HCT116 (cell line): ENCODE data around the gene TWF2. TPM values are rescaled to one million over a fixed set of nuclear protein-coding genes. Genes with fewer than 3 reads are reported as not detected.

Experiments used
- ATAC-seq: fragments of 200-7000 bp; cut with Tn5 transposase; 2 replicates; pipeline ENCODE4 v1.9.1; 2020; ENCODE audit warnings: mild to moderate bottlenecking, moderate library complexity
- BruUV-seq: library from RNA; stranded (reverse); fragments of 400-500 nt; replicated peaks from 2 replicates; lab custom pipeline; 2021; lab: Mats Ljungman, UMichigan
- CTCF ChIA-PET: fragments of 300-600 bp; sonication (Branson Sonifier 250); formaldehyde crosslinking; loops from one replicate; lab custom pipeline; 2021; ENCODE audit warnings: antibody characterized with exemption; lab: Charles Lee
- POLR2A ChIA-PET: fragments of 300-600, 350-600 bp; sonication (Branson Sonifier 250); formaldehyde crosslinking; loops from one replicate; lab custom pipeline; 2021; ENCODE audit warnings: antibody characterized with exemption; lab: Charles Lee
- RAD21 ChIA-PET, 2 experiments: fragments of 300-600 bp; sonication (Branson Sonifier 250); formaldehyde crosslinking; loops; one replicate each; lab custom pipeline; 2023; ENCODE audit warnings: low total read pairs in 2 of 2; ENCODE audit not compliant: uncharacterized antibody in 2 of 2, unreplicated experiment in 2 of 2, low non-redundant PET in 1 of 2; lab: Charles Lee
- DNase-seq: peaks from one replicate; pipeline ENCODE4 v3.0.0-alpha.2; 2010; ENCODE audit warnings: low read depth, low spot score
- H2AFZ ChIP-seq: fragments of 200-600 bp; shearing (Covaris generic), sonication (generic); 2 replicates; pipeline ENCODE4 v1.6.1; 2017; ENCODE audit warnings: low read depth, mixed run types, mixed read lengths, antibody characterized with exemption, low read length; ENCODE audit not compliant: poor library complexity, severe bottlenecking
- H3K27ac ChIP-seq: 2 replicates; pipeline ENCODE4 v1.5.1; 2012; ENCODE audit warnings: low read depth, low read length
- H3K27me3 ChIP-seq: fragments of 200-600 bp; sonication (generic); 2 replicates; pipeline ENCODE4 v1.6.1; 2016; ENCODE audit warnings: mixed run types, low read length, mixed read lengths; ENCODE audit not compliant: insufficient read depth
- H3K36me3 ChIP-seq, 2 experiments: fragments of 200-500 bp in 1 of 2; fragments of 200-600 bp in 1 of 2; sonication (Bioruptor generic) in 1 of 2; sonication (generic) in 1 of 2; 2 replicates each; pipeline versions ENCODE4 v1.5.1 to v1.6.1; 2014 to 2016; ENCODE audit warnings: low read length in 2 of 2, inconsistent platforms in 1 of 2, mixed read lengths in 1 of 2, mixed run types in 1 of 2; ENCODE audit not compliant: insufficient read depth in 2 of 2, control insufficient read depth in 1 of 2
- H3K4me1 ChIP-seq, 2 experiments: fragments of 200-600 bp in 1 of 2; sonication (generic) in 1 of 2; 2 replicates each; pipeline versions ENCODE4 v1.5.1 to v1.6.1; 2012 to 2017; ENCODE audit warnings: low read length in 2 of 2, inconsistent platforms in 1 of 2, mild to moderate bottlenecking in 1 of 2, mixed read lengths in 1 of 2, mixed run types in 1 of 2, moderate library complexity in 1 of 2; ENCODE audit not compliant: insufficient read depth in 2 of 2, control insufficient read depth in 1 of 2
- H3K4me2 ChIP-seq: fragments of 200-600 bp; sonication (generic); 2 replicates; pipeline ENCODE4 v1.6.1; 2017; ENCODE audit warnings: mixed run types, low read length, mixed read lengths
- H3K4me3 ChIP-seq, 2 experiments: fragments of 200-600 bp in 1 of 2; sonication (generic) in 1 of 2; replicated peaks in 1 of 2; 2 replicates each; pipeline ENCODE4 v1.5.1; 2011 to 2016; ENCODE audit warnings: low read length in 2 of 2, control low read depth in 1 of 2, low read depth in 1 of 2, mild to moderate bottlenecking in 1 of 2, mixed read lengths in 1 of 2, mixed run types in 1 of 2
- H3K79me2 ChIP-seq: fragments of 200-600 bp; sonication (generic); 2 replicates; pipeline ENCODE4 v1.6.1; 2017; ENCODE audit warnings: mild to moderate bottlenecking, mixed run types, low read length, moderate library complexity, mixed read lengths; ENCODE audit not compliant: insufficient read depth
- H3K9ac ChIP-seq: fragments of 200-600 bp; sonication (generic); 2 replicates; pipeline ENCODE4 v1.6.1; 2016; ENCODE audit warnings: low read length, mixed read lengths
- H3K9me2 ChIP-seq: fragments of 200-600 bp; sonication (generic), shearing (Covaris generic); 2 replicates; pipeline ENCODE4 v1.6.1; 2017; ENCODE audit warnings: mixed run types, mild to moderate bottlenecking, moderate library complexity; ENCODE audit not compliant: insufficient read depth
- H3K9me3 ChIP-seq, 2 experiments: fragments of 200-500 bp in 1 of 2; fragments of 200-600 bp in 1 of 2; sonication (Bioruptor generic) in 1 of 2; sonication (generic) in 1 of 2; 2 replicates each; pipeline ENCODE4 v1.6.1; 2014 to 2017; ENCODE audit warnings: low read length in 2 of 2, mixed read lengths in 2 of 2, inconsistent platforms in 1 of 2, low read depth in 1 of 2, mild to moderate bottlenecking in 1 of 2, mixed run types in 1 of 2, moderate library complexity in 1 of 2; ENCODE audit not compliant: control insufficient read depth in 1 of 2, insufficient read depth in 1 of 2
- H4K20me1 ChIP-seq: fragments of 200-600 bp; sonication (generic), shearing (Covaris generic); 2 replicates; pipeline ENCODE4 v1.6.1; 2017; ENCODE audit warnings: mixed run types, mild to moderate bottlenecking, moderate library complexity; ENCODE audit not compliant: insufficient read depth
- ATF3 ChIP-seq: IDR thresholded peaks from 2 replicates; pipeline ENCODE4 v1.6.1; 2012
- CEBPB ChIP-seq: IDR thresholded peaks from 2 replicates; pipeline ENCODE4 v1.6.1; 2012; ENCODE audit warnings: low read depth
- EGR1 ChIP-seq: IDR thresholded peaks from 2 replicates; pipeline ENCODE4 v1.6.1; 2012; ENCODE audit warnings: low read depth
- EZH2 ChIP-seq: fragments of 200-600 bp; sonication (generic); IDR thresholded peaks from 2 replicates; pipeline ENCODE4 v1.6.1; 2017; ENCODE audit warnings: antibody characterized with exemption, mixed run types
- MAX ChIP-seq: IDR thresholded peaks from 2 replicates; pipeline ENCODE4 v1.6.1; 2012
- POLR2A ChIP-seq: IDR thresholded peaks from 2 replicates; pipeline ENCODE4 v1.7.0; 2011; ENCODE audit warnings: borderline replicate concordance; ENCODE audit not compliant: insufficient read depth, insufficient read length; ENCODE audit errors: extremely low read depth
- POLR2AphosphoS5 ChIP-seq: IDR thresholded peaks from 2 replicates; pipeline ENCODE4 v1.6.1; 2011; ENCODE audit warnings: mild to moderate bottlenecking, low read depth, low read length, moderate library complexity
- RAD21 ChIP-seq: IDR thresholded peaks from 2 replicates; pipeline ENCODE4 v1.6.1; 2012; ENCODE audit warnings: low read depth, mild to moderate bottlenecking
- SRF ChIP-seq: IDR thresholded peaks from 2 replicates; pipeline ENCODE4 v1.6.1; 2012; ENCODE audit warnings: low read depth
- YY1 ChIP-seq: IDR thresholded peaks from 2 replicates; pipeline ENCODE4 v1.6.1; 2011; ENCODE audit warnings: low read length, low read depth, moderate library complexity, mild to moderate bottlenecking; ENCODE audit not compliant: insufficient replicate concordance; ENCODE audit errors: extremely low read depth
- ZFX ChIP-seq: fragments of 450-650 bp; IDR thresholded peaks from 2 replicates; pipeline ENCODE4 v1.6.1; 2017
- ZNF274 ChIP-seq: fragments of 200-500 bp; sonication (Bioruptor generic); IDR thresholded peaks from 2 replicates; pipeline ENCODE4 v1.6.1; 2014; ENCODE audit warnings: mild to moderate bottlenecking, low read depth, low read length, inconsistent platforms
- intact Hi-C: fragments of 100-400 bp; cut with micrococcal nuclease; formaldehyde crosslinking; loops from 2 replicates; pipeline ENCODE4 v1.10.0; 2022
- total RNA-seq: library from RNA; stranded (reverse); gene quantifications from one replicate; pipeline ENCODE4 v1.2.1, GENCODE V29; 2021; ENCODE audit not compliant: unreplicated experiment

The TWF2 gene
- total RNA-seq, 1 experiment from 2014 or later, result 100 TPM

GRCh38 chr3:52218026-52218425 is 20.9 kb downstream of the TWF2 start:
- no peaks in the 10 kb centered on the region for H3K27me3 ChIP-seq
- ChIA-PET CTCF (interaction anchor here (1.2 to 5.4 kb wide), 2 partner anchors 19 to 121 kb away, joined by 4 to 55 read pairs; no protein-coding TSS in a partner anchor), POLR2A (interaction anchor here (1.6 kb wide), 1 partner anchor 19 kb away, joined by 4 read pairs; no protein-coding TSS in a partner anchor), RAD21 (no interaction called here)
- peak overlapping the region; percentile 68 for H3K27ac ChIP-seq
- H3K9ac ChIP-seq, result peak overlapping the region; percentile 39; the same call in 1 of the 2 replicates
- TF ChIP-seq ATF3, result no peak
- no peak for TF ChIP-seq SRF
- TF ChIP-seq CEBPB, result no peak
- TF ChIP-seq POLR2AphosphoS5, result no peak
- TF ChIP-seq MAX, result no peak
- no peak for TF ChIP-seq POLR2A
- no peak for TF ChIP-seq RAD21
- TF ChIP-seq EZH2, result no peak
- no peak for TF ChIP-seq EGR1
- TF ChIP-seq ZNF274, result no peak
- no peak for TF ChIP-seq ZFX
- no peak overlapping the region for H2AFZ ChIP-seq
- no peaks in the 10 kb centered on the region for H3K9me3 ChIP-seq
- no peaks in the 10 kb centered on the region for H3K9me2 ChIP-seq
- H3K4me1 ChIP-seq, result peaks cover 21 to 42% of the 10 kb centered on the region in 2 experiments
- ATAC-seq (no peak), DNase-seq (no peak)
- no peak overlapping the region for H3K4me3 ChIP-seq
- intact Hi-C loops, result loop anchor here (5.0 kb wide), 1 partner anchor 66 kb away; the partner anchor contains the start of gene POC1A
- peaks cover 11 to 15% of the 10 kb centered on the region in 2 experiments for H3K36me3 ChIP-seq
- peak overlapping the region; percentile 69 for H3K4me2 ChIP-seq
- H3K79me2 ChIP-seq, result no peaks in the 10 kb centered on the region
- no TSS peak for BruUV-seq
- no peaks in the 10 kb centered on the region for H4K20me1 ChIP-seq

GRCh38 chr3:52217409-52217805 is 21.6 kb downstream of the TWF2 start:
- H2AFZ ChIP-seq, result peak overlapping the region; percentile 29
- peak overlapping the region; percentile 69 for H3K4me2 ChIP-seq
- POLR2A ChIA-PET, result interaction anchor here (0.7 to 1.6 kb wide), 6 partner anchors 12 to 225 kb away, joined by 3 to 7 read pairs (median 4); partner anchors contain the start of genes ALAS1 and POC1A
- peaks cover 21 to 42% of the 10 kb centered on the region in 2 experiments for H3K4me1 ChIP-seq
- H3K9me2 ChIP-seq, result no peaks in the 10 kb centered on the region
- intact Hi-C loops, result loop anchor here (5.0 kb wide), 1 partner anchor 65 kb away; the partner anchor contains the start of gene POC1A
- DNase-seq (no peak), ATAC-seq (peak; percentile 26)
- peaks cover 15 to 18% of the 10 kb centered on the region in 2 experiments for H3K36me3 ChIP-seq
- CTCF ChIA-PET, result interaction anchor here (1.2 to 5.4 kb wide), 7 partner anchors 10 to 216 kb away, joined by 3 to 55 read pairs (median 5); no protein-coding TSS in a partner anchor
- TF ChIP-seq CEBPB (no peak), YY1 (peak; percentile 3)
- H3K9me3 ChIP-seq, result no peaks in the 10 kb centered on the region
- peak overlapping the region; percentile 39 for H3K9ac ChIP-seq
- H3K27me3 ChIP-seq, result no peaks in the 10 kb centered on the region
- peak overlapping the region; percentile 5 to 30; a peak in 2 of 4 replicates for H3K4me3 ChIP-seq
- RAD21 ChIA-PET, result no interaction called here
- H3K79me2 ChIP-seq, result no peaks in the 10 kb centered on the region
- no peaks in the 10 kb centered on the region for H4K20me1 ChIP-seq
- TSS peak; percentile 25 for BruUV-seq
- peak overlapping the region; percentile 68 for H3K27ac ChIP-seq
